ENCODE measurements around the gene KIF21B. TPM values are rescaled to one million over a fixed set of nuclear protein-coding genes. Genes with fewer than 3 reads are reported as not detected.

KIF21B gene
- total and polyA plus RNA-seq, 7 donors, result 0.28 to 18.4 (median 0.81) TPM

DNA sequence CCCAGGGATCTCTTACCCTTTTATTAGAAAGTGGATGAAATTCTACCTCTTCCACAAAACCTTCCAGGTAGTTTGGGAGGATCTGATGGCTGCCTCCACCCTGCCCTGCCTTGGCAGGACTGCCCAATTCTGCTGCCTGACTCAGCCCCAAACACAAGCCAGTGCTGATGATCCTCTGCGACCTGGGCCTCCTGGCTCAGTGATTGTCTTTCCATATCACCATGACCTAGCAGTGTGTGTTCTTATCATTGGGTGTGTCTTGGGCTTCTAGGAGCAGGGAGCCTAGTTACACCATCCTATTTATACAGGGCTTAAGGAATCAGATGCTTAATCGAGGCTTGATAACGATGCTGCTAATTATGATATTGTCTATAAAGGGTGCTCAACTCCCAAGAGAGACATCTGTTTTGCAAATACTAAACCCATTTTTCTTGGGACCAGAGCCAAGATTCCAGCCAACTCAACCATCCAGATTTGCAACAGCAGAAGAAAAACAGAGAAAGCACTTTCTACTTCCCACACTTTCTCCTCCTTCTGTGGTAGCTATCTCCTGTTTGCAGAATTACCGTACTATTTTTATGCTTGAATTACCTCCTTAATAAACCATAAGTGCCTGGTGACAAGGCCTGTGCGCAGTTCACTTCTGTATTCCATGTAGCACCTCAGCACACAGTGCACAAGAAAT, 36.5 kb upstream of the KIF21B start:
- DNase-seq, result no peak
- intact Hi-C loops (cut with DNase I), result no loop called here
- Histone ChIP-seq H3K4me3 (no peak overlapping the region), H3K4me1 (peaks cover 0 to 39% (median 37%) of the 10 kb centered on the region in 4 donors), H3K27ac (no peak overlapping the region), H3K27me3 (no peaks in the 10 kb centered on the region), H3K9me3 (no peaks in the 10 kb centered on the region), H3K36me3 (no peaks in the 10 kb centered on the region)
- 63 to 74% methylated on average over 5 of the region's 5 CpGs for WGBS, 2 donors
- TF ChIP-seq POLR2AphosphoS5 (IDR thresholded peaks at IDR 0.05), result no peak
- no peak for TF ChIP-seq EP300 (IDR thresholded peaks at IDR 0.05)
- TF ChIP-seq, protein P1, sequence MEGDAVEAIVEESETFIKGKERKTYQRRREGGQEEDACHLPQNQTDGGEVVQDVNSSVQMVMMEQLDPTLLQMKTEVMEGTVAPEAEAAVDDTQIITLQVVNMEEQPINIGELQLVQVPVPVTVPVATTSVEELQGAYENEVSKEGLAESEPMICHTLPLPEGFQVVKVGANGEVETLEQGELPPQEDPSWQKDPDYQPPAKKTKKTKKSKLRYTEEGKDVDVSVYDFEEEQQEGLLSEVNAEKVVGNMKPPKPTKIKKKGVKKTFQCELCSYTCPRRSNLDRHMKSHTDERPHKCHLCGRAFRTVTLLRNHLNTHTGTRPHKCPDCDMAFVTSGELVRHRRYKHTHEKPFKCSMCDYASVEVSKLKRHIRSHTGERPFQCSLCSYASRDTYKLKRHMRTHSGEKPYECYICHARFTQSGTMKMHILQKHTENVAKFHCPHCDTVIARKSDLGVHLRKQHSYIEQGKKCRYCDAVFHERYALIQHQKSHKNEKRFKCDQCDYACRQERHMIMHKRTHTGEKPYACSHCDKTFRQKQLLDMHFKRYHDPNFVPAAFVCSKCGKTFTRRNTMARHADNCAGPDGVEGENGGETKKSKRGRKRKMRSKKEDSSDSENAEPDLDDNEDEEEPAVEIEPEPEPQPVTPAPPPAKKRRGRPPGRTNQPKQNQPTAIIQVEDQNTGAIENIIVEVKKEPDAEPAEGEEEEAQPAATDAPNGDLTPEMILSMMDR (IDR thresholded peaks at IDR 0.05), result no peak
- TF ChIP-seq POLR2A (IDR thresholded peaks at IDR 0.05), result no peak

DNA sequence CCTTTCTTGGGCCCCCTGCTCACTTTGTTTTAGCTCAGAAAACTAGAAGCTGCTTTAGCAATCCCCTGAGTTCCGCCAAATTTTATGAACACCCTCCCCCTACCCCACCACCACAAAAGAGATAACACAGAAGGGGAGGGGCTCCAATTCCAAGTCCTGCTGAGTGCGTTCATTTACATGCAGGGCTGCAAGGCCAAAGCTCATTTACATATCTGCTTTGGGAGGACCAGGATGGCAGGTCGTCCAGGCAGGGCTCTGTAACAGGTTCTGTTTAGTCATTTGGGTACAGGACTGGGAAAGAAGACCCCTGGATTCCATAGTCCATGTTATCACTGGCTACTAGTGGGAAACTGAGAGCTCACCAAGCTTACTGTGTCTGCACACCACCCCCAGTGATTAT, 35.9 kb upstream of the KIF21B start:
- no peaks in the 10 kb centered on the region for H3K9me3 ChIP-seq
- no peaks in the 10 kb centered on the region for H3K27me3 ChIP-seq
- intact Hi-C loops (cut with DNase I), result no loop called here
- H3K36me3 ChIP-seq, result no peaks in the 10 kb centered on the region
- peaks cover 0 to 45% (median 43%) of the 10 kb centered on the region in 4 donors for H3K4me1 ChIP-seq
- no peak overlapping the region for H3K27ac ChIP-seq
- TF ChIP-seq, protein P1 (IDR thresholded peaks at IDR 0.05), result no peak
- TF ChIP-seq POLR2A (IDR thresholded peaks at IDR 0.05), result no peak
- H3K4me3 ChIP-seq, result no peak overlapping the region
- WGBS, 2 donors, result 84 to 91% methylated on average over 3 of the region's 3 CpGs
- DNase-seq, result no peak

DNA sequence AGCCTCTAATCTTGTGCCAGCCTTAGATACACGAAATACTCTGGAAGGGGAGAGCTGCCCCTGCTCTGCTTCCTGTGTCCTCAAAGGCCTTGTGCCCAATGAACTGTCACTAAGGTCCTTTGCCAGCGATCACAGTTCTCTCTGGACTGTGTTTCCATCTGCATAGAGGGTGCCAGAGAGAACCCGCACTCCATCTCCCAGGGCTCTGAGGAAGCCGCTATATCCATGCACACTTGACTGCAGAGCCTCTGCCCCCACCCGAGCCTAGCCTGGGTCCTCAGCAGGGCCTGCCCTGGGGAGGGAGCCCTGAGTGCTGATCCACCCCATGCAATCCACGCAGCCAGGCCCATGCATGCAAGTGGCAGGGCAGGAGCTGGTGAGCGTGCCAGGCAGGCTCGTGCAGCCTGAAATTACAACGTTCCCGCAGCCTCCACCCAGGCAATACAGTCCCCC, 30.6 kb upstream of the KIF21B start:
- no peaks in the 10 kb centered on the region for H3K27me3 ChIP-seq
- no peaks in the 10 kb centered on the region for H3K36me3 ChIP-seq
- peaks cover 0 to 50% (median 38%) of the 10 kb centered on the region in 4 donors for H3K4me1 ChIP-seq
- no peak overlapping the region for H3K4me3 ChIP-seq
- 78 to 80% methylated on average over 10 of the region's 10 CpGs for WGBS, 2 donors
- no peaks in the 10 kb centered on the region for H3K9me3 ChIP-seq
- TF ChIP-seq POLR2AphosphoS5 (IDR thresholded peaks at IDR 0.05) (no peak), POLR2A (IDR thresholded peaks at IDR 0.05) (no peak), EP300 (IDR thresholded peaks at IDR 0.05) (no peak)
- TF ChIP-seq, protein P1 (IDR thresholded peaks at IDR 0.05), result no peak
- DNase-seq, result no peak
- H3K27ac ChIP-seq, result peak overlapping the region in 1 of 4 donors; percentile 0
- intact Hi-C loops (cut with DNase I), result no loop called here

DNA sequence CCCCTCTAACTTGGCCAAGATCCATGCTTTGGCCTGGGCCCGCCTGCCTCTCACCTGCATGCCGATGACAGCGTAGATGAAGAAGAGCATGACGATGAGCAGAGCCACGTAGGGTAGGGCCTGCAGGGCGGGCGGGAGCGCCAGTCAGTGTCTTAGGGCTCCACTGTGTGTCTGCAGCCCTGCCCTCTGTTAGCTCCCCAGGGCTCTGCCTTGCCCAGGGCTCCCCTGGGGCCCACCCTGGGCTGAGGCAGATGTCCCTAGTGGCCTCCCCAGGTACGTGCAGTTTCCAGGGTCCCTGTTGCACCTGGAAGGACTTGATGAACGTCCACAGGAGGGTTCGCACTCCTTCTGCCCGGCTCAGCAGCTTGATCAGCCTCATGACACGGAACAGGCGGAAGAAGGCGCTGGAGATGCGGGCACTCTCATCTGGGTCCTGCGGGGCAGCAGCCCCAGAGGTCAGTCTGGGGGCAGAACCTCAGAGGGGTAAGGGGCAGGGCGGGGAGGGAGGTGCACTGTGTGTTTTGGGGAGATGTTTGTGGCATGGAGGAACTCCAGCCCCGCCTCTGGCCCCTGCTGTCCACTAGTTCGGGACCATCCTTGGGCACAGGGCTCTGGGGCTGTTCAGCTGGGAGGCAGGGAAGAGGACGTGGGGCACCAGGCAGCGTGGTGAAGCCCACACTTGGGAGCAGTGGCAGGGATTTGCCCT, 29.8 kb upstream of the KIF21B start:
- WGBS, 2 donors, result 89% methylated on average over 22 of the region's 22 CpGs
- Histone ChIP-seq H3K4me1 (peaks cover 0 to 50% (median 39%) of the 10 kb centered on the region in 4 donors), H3K27ac (no peak overlapping the region), H3K27me3 (no peaks in the 10 kb centered on the region), H3K36me3 (no peaks in the 10 kb centered on the region), H3K4me3 (no peak overlapping the region), H3K9me3 (no peaks in the 10 kb centered on the region)
- TF ChIP-seq POLR2A (IDR thresholded peaks at IDR 0.05) (no peak), POLR2AphosphoS5 (IDR thresholded peaks at IDR 0.05) (no peak), EP300 (IDR thresholded peaks at IDR 0.05) (no peak)
- TF ChIP-seq, protein P1 (IDR thresholded peaks at IDR 0.05), result no peak
- no peak for DNase-seq
- intact Hi-C loops (cut with DNase I), result no loop called here

Data from sigmoid colon (tissue), 7 donors.